Hepatocyte (in vitro differentiated cells): Measurements from ENCODE around the gene HMCN1. TPM values are rescaled to one million over a fixed set of nuclear protein-coding genes. Genes with fewer than 3 reads are reported as not detected.

Source experiments
- DNase-seq: peaks from one replicate; pipeline ENCODE4 v3.0.0-alpha.2; 2016; ENCODE audit warnings: low spot score
- H2AFZ ChIP-seq: fragments of 200-600 bp; sonication (generic); 2 replicates; pipeline ENCODE4 v1.6.0; 2016; ENCODE audit warnings: antibody characterized with exemption, mild to moderate bottlenecking
- H3K27ac ChIP-seq: fragments of 200-600 bp; sonication (generic); 2 replicates; pipeline ENCODE4 v1.5.1; 2016; ENCODE audit warnings: mild to moderate bottlenecking
- H3K27me3 ChIP-seq: fragments of 200-600 bp; sonication (generic); 2 replicates; pipeline ENCODE4 v1.6.1; 2016
- H3K36me3 ChIP-seq: fragments of 200-600 bp; sonication (generic); replicated peaks from 2 replicates; pipeline ENCODE4 v1.5.1; 2016; ENCODE audit warnings: low read depth; ENCODE audit not compliant: insufficient read depth
- H3K4me1 ChIP-seq: fragments of 200-600 bp; sonication (generic); 2 replicates; pipeline ENCODE4 v1.5.1; 2016; ENCODE audit warnings: mild to moderate bottlenecking, moderate library complexity; ENCODE audit not compliant: insufficient read depth
- H3K4me2 ChIP-seq: fragments of 200-600 bp; sonication (generic); 2 replicates; pipeline ENCODE4 v1.6.0; 2016
- H3K4me3 ChIP-seq: fragments of 200-600 bp; sonication (generic); 2 replicates; pipeline ENCODE4 v1.5.1; 2016; ENCODE audit warnings: mild to moderate bottlenecking
- H3K79me2 ChIP-seq: fragments of 200-600 bp; sonication (generic); 2 replicates; pipeline ENCODE4 v1.6.0; 2017; ENCODE audit warnings: mild to moderate bottlenecking
- H3K9me2 ChIP-seq: fragments of 200-600 bp; sonication (generic); replicated peaks from 2 replicates; pipeline ENCODE4 v1.6.0; 2017; ENCODE audit warnings: mild to moderate bottlenecking; ENCODE audit not compliant: insufficient read depth
- H3K9me3 ChIP-seq: fragments of 200-600 bp; sonication (generic); 2 replicates; pipeline ENCODE4 v1.5.1; 2016; ENCODE audit warnings: low read depth, mild to moderate bottlenecking
- H4K20me1 ChIP-seq: fragments of 200-600 bp; sonication (generic); 2 replicates; pipeline ENCODE4 v1.6.0; 2016; ENCODE audit warnings: mild to moderate bottlenecking; ENCODE audit not compliant: insufficient read depth, poor library complexity, severe bottlenecking
- EZH2 ChIP-seq: fragments of 200-600 bp; sonication (generic); IDR thresholded peaks from 2 replicates; pipeline ENCODE4 v1.6.1; 2016; ENCODE audit warnings: antibody characterized with exemption, mild to moderate bottlenecking, borderline replicate concordance
- EZH2phosphoT487 ChIP-seq: fragments of 200-600 bp; sonication (generic); IDR thresholded peaks from one replicate; pipeline ENCODE4 v1.6.1; 2018; ENCODE audit warnings: antibody characterized with exemption, mild to moderate bottlenecking, low read depth, moderate library complexity; ENCODE audit not compliant: unreplicated experiment, severe bottlenecking
- WGBS: methylation state at CpG from one replicate; pipeline ENCODE4 v1.1.6; 2016; ENCODE audit warnings: low lambda C conversion rate; ENCODE audit errors: missing lambda C conversion rate; 5-methylcytosine and 5-hydroxymethylcytosine counted together
- polyA plus RNA-seq: library from polyadenylated mRNA; unstranded; fragments of >200 nt; fragmentation: Nextera tagmentation; extraction: Ambion mirVana; gene quantifications from 2 replicates; pipeline ENCODE4 v1.2.1, GENCODE V29; 2016
- total RNA-seq: library from RNA; depleted of rRNA; stranded (reverse); fragments of >200 nt; gene quantifications from 2 replicates; pipeline ENCODE4 v1.2.3, GENCODE V29; 2014
- TF ChIP-seq, protein P1 (sequence below): fragments of 200-600 bp; sonication (generic); IDR thresholded peaks from 2 replicates; pipeline ENCODE4 v1.5.1; 2016; ENCODE audit warnings: antibody characterized with exemption, mild to moderate bottlenecking; ENCODE audit not compliant: poor library complexity

Gene HMCN1
- total and polyA plus RNA-seq, 2 experiments from 2014 or later: 2.3 to 13.4 TPM

DNA sequence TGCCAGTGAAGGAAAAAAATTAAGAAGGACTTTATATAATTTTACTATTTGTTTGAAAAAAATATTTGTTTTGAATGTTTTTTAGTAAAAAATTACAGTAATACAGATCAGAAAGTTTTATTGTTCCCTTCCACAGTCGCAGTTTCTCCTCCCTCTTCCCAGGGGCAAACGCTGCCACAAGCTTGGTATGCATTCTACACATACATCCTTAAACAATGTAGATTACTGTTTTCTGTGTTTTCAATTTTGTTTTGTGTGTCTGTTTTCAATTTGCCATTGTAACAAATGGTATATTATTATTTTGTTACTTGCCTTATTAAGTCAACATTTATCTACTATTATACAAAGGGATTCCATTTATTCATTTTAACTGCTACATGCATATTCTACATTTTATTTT, 257.1 kb downstream of the HMCN1 start:
- no peak overlapping the region for H3K27ac ChIP-seq
- no peaks in the 10 kb centered on the region for H3K9me2 ChIP-seq
- H4K20me1 ChIP-seq: no peaks in the 10 kb centered on the region
- no peak for TF ChIP-seq EZH2phosphoT487
- H3K79me2 ChIP-seq: no peaks in the 10 kb centered on the region
- DNase-seq: no peak
- no peaks in the 10 kb centered on the region for H3K27me3 ChIP-seq
- 60% methylated on average over 2 of the region's 2 CpGs for WGBS
- no peak overlapping the region for H3K4me3 ChIP-seq
- H2AFZ ChIP-seq: no peak overlapping the region
- H3K9me3 ChIP-seq: no peaks in the 10 kb centered on the region
- no peaks in the 10 kb centered on the region for H3K4me1 ChIP-seq
- no peak overlapping the region for H3K4me2 ChIP-seq
- no peaks in the 10 kb centered on the region for H3K36me3 ChIP-seq

DNA sequence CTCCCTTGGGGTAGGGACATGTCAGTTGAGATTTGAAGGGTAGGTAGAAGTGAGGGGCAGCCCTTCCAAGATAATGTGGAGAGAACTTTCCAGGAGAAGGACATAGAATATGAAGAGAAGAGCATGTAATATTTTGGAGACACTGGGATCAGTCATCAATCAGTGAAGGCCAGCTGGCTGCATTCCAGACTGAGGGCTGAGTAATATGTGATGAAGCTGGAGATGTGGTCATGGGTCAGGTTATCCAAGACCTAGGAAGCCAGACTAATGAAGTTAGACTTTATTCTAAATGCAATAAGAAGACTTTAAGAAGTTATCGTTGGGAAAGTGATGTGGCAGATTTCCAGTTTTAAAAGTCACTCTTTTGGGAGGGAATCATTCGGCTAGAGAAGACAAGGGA, 262.0 kb downstream of the HMCN1 start:
- Histone ChIP-seq H3K4me1 (no peaks in the 10 kb centered on the region), H4K20me1 (no peaks in the 10 kb centered on the region), H3K9me3 (no peaks in the 10 kb centered on the region), H3K4me2 (no peak overlapping the region), H3K79me2 (no peaks in the 10 kb centered on the region), H3K9me2 (no peaks in the 10 kb centered on the region), H2AFZ (no peak overlapping the region), H3K27ac (no peak overlapping the region), H3K36me3 (no peaks in the 10 kb centered on the region), H3K27me3 (no peaks in the 10 kb centered on the region), H3K4me3 (no peak overlapping the region)
- TF ChIP-seq EZH2phosphoT487 (no peak), EZH2 (no peak)
- TF ChIP-seq, protein P1, sequence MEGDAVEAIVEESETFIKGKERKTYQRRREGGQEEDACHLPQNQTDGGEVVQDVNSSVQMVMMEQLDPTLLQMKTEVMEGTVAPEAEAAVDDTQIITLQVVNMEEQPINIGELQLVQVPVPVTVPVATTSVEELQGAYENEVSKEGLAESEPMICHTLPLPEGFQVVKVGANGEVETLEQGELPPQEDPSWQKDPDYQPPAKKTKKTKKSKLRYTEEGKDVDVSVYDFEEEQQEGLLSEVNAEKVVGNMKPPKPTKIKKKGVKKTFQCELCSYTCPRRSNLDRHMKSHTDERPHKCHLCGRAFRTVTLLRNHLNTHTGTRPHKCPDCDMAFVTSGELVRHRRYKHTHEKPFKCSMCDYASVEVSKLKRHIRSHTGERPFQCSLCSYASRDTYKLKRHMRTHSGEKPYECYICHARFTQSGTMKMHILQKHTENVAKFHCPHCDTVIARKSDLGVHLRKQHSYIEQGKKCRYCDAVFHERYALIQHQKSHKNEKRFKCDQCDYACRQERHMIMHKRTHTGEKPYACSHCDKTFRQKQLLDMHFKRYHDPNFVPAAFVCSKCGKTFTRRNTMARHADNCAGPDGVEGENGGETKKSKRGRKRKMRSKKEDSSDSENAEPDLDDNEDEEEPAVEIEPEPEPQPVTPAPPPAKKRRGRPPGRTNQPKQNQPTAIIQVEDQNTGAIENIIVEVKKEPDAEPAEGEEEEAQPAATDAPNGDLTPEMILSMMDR: no peak
- WGBS: 89% methylated on average over 2 of the region's 2 CpGs
- DNase-seq: no peak

GRCh38 chr1:185998391-185998790, 264.2 kb downstream of the HMCN1 start:
- Histone ChIP-seq H4K20me1 (no peaks in the 10 kb centered on the region), H3K4me2 (no peak overlapping the region), H3K36me3 (no peaks in the 10 kb centered on the region), H3K4me3 (no peak overlapping the region), H3K4me1 (no peaks in the 10 kb centered on the region), H3K27ac (no peak overlapping the region), H3K9me2 (no peaks in the 10 kb centered on the region), H2AFZ (no peak overlapping the region), H3K79me2 (no peaks in the 10 kb centered on the region), H3K27me3 (no peaks in the 10 kb centered on the region), H3K9me3 (no peaks in the 10 kb centered on the region)
- DNase-seq: no peak
- 84% methylated on average over 2 of the region's 2 CpGs for WGBS
- TF ChIP-seq EZH2 (no peak), EZH2phosphoT487 (no peak)
- TF ChIP-seq, protein P1: no peak

- H3K4me2 ChIP-seq: no peak overlapping the region
- no peaks in the 10 kb centered on the region for H3K9me2 ChIP-seq
- H3K4me3 ChIP-seq: no peak overlapping the region
- H3K9me3 ChIP-seq: no peaks in the 10 kb centered on the region
- H2AFZ ChIP-seq: no peak overlapping the region
- H3K4me1 ChIP-seq: no peaks in the 10 kb centered on the region
- TF ChIP-seq EZH2 (no peak), EZH2phosphoT487 (no peak)
- TF ChIP-seq, protein P1: no peak
- no peak overlapping the region for H3K27ac ChIP-seq
- H4K20me1 ChIP-seq: no peaks in the 10 kb centered on the region
- H3K36me3 ChIP-seq: no peaks in the 10 kb centered on the region
- DNase-seq: no peak
- H3K27me3 ChIP-seq: no peaks in the 10 kb centered on the region
- WGBS: 96% methylated on average over 2 of the region's 2 CpGs
- no peaks in the 10 kb centered on the region for H3K79me2 ChIP-seq
Measured at GRCh38 chr1:186002406-186002805, 268.2 kb downstream of the HMCN1 start.
